MCF 10A (cell line): ENCODE measurements around the gene RIN3. TPM values are rescaled to one million over a fixed set of nuclear protein-coding genes. Genes with fewer than 3 reads are reported as not detected.

Source experiments
- BruUV-seq: library from RNA; stranded (reverse); fragments of 400-500 nt; replicated peaks from 2 replicates; lab custom pipeline; 2021; lab: Mats Ljungman, UMichigan
- CTCF ChIA-PET: fragments of 300-600 bp; sonication (Branson Sonifier 250); formaldehyde crosslinking; extraction: SDS; loops from one replicate; lab custom pipeline; 2021; ENCODE audit warnings: antibody characterized with exemption, inconsistent platforms; lab: Yijun Ruan, JAX
- POLR2A ChIA-PET: fragments of 300-600, 350-650 bp; sonication (Branson Sonifier 250); formaldehyde crosslinking; extraction: SDS; loops from one replicate; lab custom pipeline; 2020; ENCODE audit warnings: antibody characterized with exemption, inconsistent platforms; lab: Yijun Ruan, JAX
- DNase-seq: peaks from one replicate; pipeline ENCODE4 v3.0.0-alpha.2; 2018; ENCODE audit not compliant: unreplicated experiment
- H3K27ac Mint-ChIP-seq: one replicate; pipeline ENCODE4 v1.8.0; 2022; ENCODE audit warnings: mild to moderate bottlenecking, low read depth, mixed read lengths; ENCODE audit not compliant: unreplicated experiment
- H3K27me3 Mint-ChIP-seq: one replicate; pipeline ENCODE4 v1.8.0; 2022; ENCODE audit warnings: mixed read lengths; ENCODE audit not compliant: insufficient read depth, unreplicated experiment
- H3K36me3 Mint-ChIP-seq: one replicate; pipeline ENCODE4 v1.8.0; 2022; ENCODE audit warnings: mild to moderate bottlenecking, moderate library complexity, mixed read lengths; ENCODE audit not compliant: insufficient read depth, unreplicated experiment
- H3K4me1 Mint-ChIP-seq: one replicate; pipeline ENCODE4 v1.8.0; 2022; ENCODE audit warnings: mixed read lengths; ENCODE audit not compliant: insufficient read depth, unreplicated experiment
- H3K4me3 Mint-ChIP-seq: one replicate; pipeline ENCODE4 v1.8.0; 2022; ENCODE audit warnings: mild to moderate bottlenecking, moderate library complexity, mixed read lengths; ENCODE audit not compliant: unreplicated experiment
- H3K9me3 Mint-ChIP-seq: one replicate; pipeline ENCODE4 v1.8.0; 2022; ENCODE audit warnings: mixed read lengths; ENCODE audit not compliant: unreplicated experiment
- intact Hi-C: fragments of 100-400 bp; cut with micrococcal nuclease; formaldehyde crosslinking; loops from 2 replicates; pipeline ENCODE4 v1.14.1; 2022
- total RNA-seq: library from RNA; stranded (reverse); gene quantifications from 2 replicates; pipeline ENCODE4 v1.2.3, GENCODE V29; 2022
- TF ChIP-seq, protein P1 (sequence below): fragments of 200-600 bp; IDR thresholded peaks from one replicate; pipeline ENCODE4 v1.8.0; 2022; ENCODE audit warnings: antibody characterized with exemption, mild to moderate bottlenecking; ENCODE audit not compliant: unreplicated experiment

Gene RIN3
- total RNA-seq, 1 experiment from 2014 or later, result 14.2 TPM

GRCh38 chr14:92633724-92634123 lies 120.1 kb downstream of the RIN3 start:
- Mint-ChIP-seq H3K27me3 (no peaks in the 10 kb centered on the region), H3K36me3 (peaks cover 3% of the 10 kb centered on the region), H3K27ac (no peak overlapping the region), H3K4me3 (no peak overlapping the region), H3K9me3 (peaks cover 7% of the 10 kb centered on the region), H3K4me1 (peaks cover 11% of the 10 kb centered on the region)
- TF ChIP-seq, protein P1, sequence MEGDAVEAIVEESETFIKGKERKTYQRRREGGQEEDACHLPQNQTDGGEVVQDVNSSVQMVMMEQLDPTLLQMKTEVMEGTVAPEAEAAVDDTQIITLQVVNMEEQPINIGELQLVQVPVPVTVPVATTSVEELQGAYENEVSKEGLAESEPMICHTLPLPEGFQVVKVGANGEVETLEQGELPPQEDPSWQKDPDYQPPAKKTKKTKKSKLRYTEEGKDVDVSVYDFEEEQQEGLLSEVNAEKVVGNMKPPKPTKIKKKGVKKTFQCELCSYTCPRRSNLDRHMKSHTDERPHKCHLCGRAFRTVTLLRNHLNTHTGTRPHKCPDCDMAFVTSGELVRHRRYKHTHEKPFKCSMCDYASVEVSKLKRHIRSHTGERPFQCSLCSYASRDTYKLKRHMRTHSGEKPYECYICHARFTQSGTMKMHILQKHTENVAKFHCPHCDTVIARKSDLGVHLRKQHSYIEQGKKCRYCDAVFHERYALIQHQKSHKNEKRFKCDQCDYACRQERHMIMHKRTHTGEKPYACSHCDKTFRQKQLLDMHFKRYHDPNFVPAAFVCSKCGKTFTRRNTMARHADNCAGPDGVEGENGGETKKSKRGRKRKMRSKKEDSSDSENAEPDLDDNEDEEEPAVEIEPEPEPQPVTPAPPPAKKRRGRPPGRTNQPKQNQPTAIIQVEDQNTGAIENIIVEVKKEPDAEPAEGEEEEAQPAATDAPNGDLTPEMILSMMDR, result no peak
- DNase-seq, result no peak
- intact Hi-C loops, result no loop called here
- no TSS peak for BruUV-seq
- POLR2A ChIA-PET, result no interaction called here
- CTCF ChIA-PET, result interaction anchor here (0.6 to 0.7 kb wide), 4 partner anchors 11 to 1158 kb away, joined by 3 to 4 read pairs (median 4); no protein-coding TSS in a partner anchor

GRCh38 chr14:92635031-92635430 lies 121.5 kb downstream of the RIN3 start:
- intact Hi-C loops, result no loop called here
- BruUV-seq, result no TSS peak
- TF ChIP-seq, protein P1, result no peak
- no peaks in the 10 kb centered on the region for H3K27me3 Mint-ChIP-seq
- no peak for DNase-seq
- H3K4me3 Mint-ChIP-seq, result no peak overlapping the region
- POLR2A ChIA-PET, result interaction anchor here (1.9 kb wide), 1 partner anchor 9 kb away, joined by 5 read pairs; no protein-coding TSS in a partner anchor
- CTCF ChIA-PET, result no interaction called here
- H3K27ac Mint-ChIP-seq, result no peak overlapping the region
- no peaks in the 10 kb centered on the region for H3K36me3 Mint-ChIP-seq
- H3K4me1 Mint-ChIP-seq, result peaks cover 11% of the 10 kb centered on the region
- peaks cover 7% of the 10 kb centered on the region for H3K9me3 Mint-ChIP-seq

DNA sequence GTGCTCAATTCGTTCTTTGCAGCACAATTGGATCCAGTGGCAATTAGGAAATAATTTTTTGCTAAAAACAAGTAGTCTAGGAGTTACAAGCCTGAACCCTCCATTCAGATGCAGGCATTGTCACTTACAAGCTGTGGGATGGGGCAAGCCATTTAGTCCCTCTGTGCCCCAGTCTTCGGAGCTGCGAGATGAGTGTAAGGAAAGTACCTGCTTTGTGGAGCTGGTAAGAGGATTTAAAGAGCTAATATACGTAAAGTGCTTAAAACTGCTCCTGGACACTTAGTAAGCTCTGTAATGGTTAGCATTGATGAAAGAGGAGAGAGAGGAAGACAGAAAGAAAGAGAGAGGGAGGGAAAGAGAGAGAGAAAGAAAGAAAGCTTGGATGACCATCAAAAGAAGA lies 122.3 kb downstream of the RIN3 start:
- Mint-ChIP-seq H3K36me3 (no peaks in the 10 kb centered on the region), H3K4me1 (peaks cover 11% of the 10 kb centered on the region), H3K4me3 (no peak overlapping the region), H3K27me3 (no peaks in the 10 kb centered on the region), H3K27ac (no peak overlapping the region), H3K9me3 (peaks cover 7% of the 10 kb centered on the region)
- no peak for DNase-seq
- no TSS peak for BruUV-seq
- ChIA-PET CTCF (no interaction called here), POLR2A (interaction anchor here (0.9 to 1.9 kb wide), 2 partner anchors 8 to 123 kb away, joined by 5 read pairs; no protein-coding TSS in a partner anchor)
- intact Hi-C loops, result no loop called here
- TF ChIP-seq, protein P1, result no peak

- Mint-ChIP-seq H3K27ac (no peak overlapping the region), H3K36me3 (peaks cover 7% of the 10 kb centered on the region), H3K9me3 (peaks cover 7% of the 10 kb centered on the region), H3K4me3 (no peak overlapping the region), H3K27me3 (no peaks in the 10 kb centered on the region), H3K4me1 (peaks cover 11% of the 10 kb centered on the region)
- TF ChIP-seq, protein P1, result no peak
- intact Hi-C loops, result no loop called here
- no TSS peak for BruUV-seq
- CTCF ChIA-PET, result no interaction called here
- POLR2A ChIA-PET, result interaction anchor here (0.9 kb wide), 1 partner anchor 29 kb away, joined by 3 read pairs; no protein-coding TSS in a partner anchor
- no peak for DNase-seq
Observed at GRCh38 chr14:92637228-92637627, 123.6 kb downstream of the RIN3 start.
